OCI-LY1 (cell line): Measurements from ENCODE around the gene LETMD1.

Experiments
- H2AFZ ChIP-seq: fragments of 200-600 bp; sonication (generic), shearing (Covaris generic); 2 replicates; pipeline ENCODE4 v1.6.0; 2014; ENCODE audit warnings: antibody characterized with exemption, mild to moderate bottlenecking, low read length
- H3F3A ChIP-seq: fragments of 200-600 bp; sonication (generic), shearing (Covaris generic); 2 replicates; pipeline ENCODE4 v1.6.0; 2014; ENCODE audit warnings: mild to moderate bottlenecking, antibody characterized with exemption, low read length, moderate library complexity; ENCODE audit not compliant: insufficient read depth
- H3K27ac ChIP-seq: fragments of 200-600 bp; sonication (generic); 2 replicates; pipeline ENCODE4 v1.5.1; 2014; ENCODE audit warnings: low read length, mixed run types, mild to moderate bottlenecking, low read depth; ENCODE audit not compliant: poor library complexity, severe bottlenecking
- H3K27me3 ChIP-seq: fragments of 200-600 bp; sonication (generic); 2 replicates; pipeline ENCODE4 v1.6.0; 2014; ENCODE audit warnings: antibody characterized with exemption, mild to moderate bottlenecking, low read length, moderate library complexity; ENCODE audit not compliant: insufficient read depth
- H3K36me3 ChIP-seq: fragments of 200-600 bp; sonication (generic); 2 replicates; pipeline ENCODE4 v1.6.1; 2014; ENCODE audit warnings: mild to moderate bottlenecking, antibody characterized with exemption, low read length, moderate library complexity, mixed read lengths; ENCODE audit not compliant: insufficient read depth
- H3K4me1 ChIP-seq: fragments of 200-600 bp; sonication (generic); 2 replicates; pipeline ENCODE4 v1.5.1; 2014; ENCODE audit warnings: mild to moderate bottlenecking, low read length, moderate library complexity; ENCODE audit not compliant: insufficient read depth, severe bottlenecking
- H3K4me2 ChIP-seq: fragments of 200-600 bp; sonication (generic), shearing (Covaris generic); 2 replicates; pipeline ENCODE4 v1.6.1; 2014; ENCODE audit warnings: low read length
- H3K4me3 ChIP-seq: fragments of 200-600 bp; sonication (generic); 2 replicates; pipeline ENCODE4 v1.5.1; 2014; ENCODE audit warnings: low read length, low read depth, mild to moderate bottlenecking, mixed read lengths; ENCODE audit not compliant: poor library complexity, severe bottlenecking
- H3K79me2 ChIP-seq: fragments of 200-600 bp; shearing (Covaris generic); 2 replicates; pipeline ENCODE4 v1.6.1; 2016; ENCODE audit warnings: mixed run types, low read length, mixed read lengths; ENCODE audit not compliant: insufficient read depth
- H3K9ac ChIP-seq: fragments of 200-600 bp; sonication (generic), shearing (Covaris generic); 2 replicates; pipeline ENCODE4 v1.6.1; 2014; ENCODE audit warnings: mild to moderate bottlenecking, low read length, mixed read lengths
- H3K9me2 ChIP-seq: fragments of 200-600 bp; sonication (generic), shearing (Covaris generic); 2 replicates; pipeline ENCODE4 v1.6.1; 2014; ENCODE audit warnings: low read depth, mild to moderate bottlenecking, low read length, mixed read lengths
- H3K9me3 ChIP-seq: fragments of 200-600 bp; shearing (Covaris generic); 2 replicates; pipeline ENCODE4 v1.6.1; 2014; ENCODE audit warnings: low read length, mixed read lengths
- H4K20me1 ChIP-seq: fragments of 200-600 bp; sonication (generic), shearing (Covaris generic); 2 replicates; pipeline ENCODE4 v1.6.0; 2016; ENCODE audit warnings: mild to moderate bottlenecking, low read length; ENCODE audit not compliant: insufficient read depth
- EZH2 ChIP-seq: fragments of 200-600 bp; sonication (generic), shearing (Covaris generic); IDR thresholded peaks from 2 replicates; pipeline ENCODE4 v1.8.0; 2017; ENCODE audit warnings: borderline replicate concordance, mixed run types, mild to moderate bottlenecking, antibody characterized with exemption, low read length, moderate library complexity, mixed read lengths
- TF ChIP-seq, protein P1 (sequence below): fragments of 200-600 bp; sonication (generic), shearing (Covaris generic); IDR thresholded peaks from 2 replicates; pipeline ENCODE4 v1.5.1; 2017; ENCODE audit warnings: mild to moderate bottlenecking, antibody characterized with exemption, low read length, moderate library complexity, mixed read lengths

Gene LETMD1

DNA sequence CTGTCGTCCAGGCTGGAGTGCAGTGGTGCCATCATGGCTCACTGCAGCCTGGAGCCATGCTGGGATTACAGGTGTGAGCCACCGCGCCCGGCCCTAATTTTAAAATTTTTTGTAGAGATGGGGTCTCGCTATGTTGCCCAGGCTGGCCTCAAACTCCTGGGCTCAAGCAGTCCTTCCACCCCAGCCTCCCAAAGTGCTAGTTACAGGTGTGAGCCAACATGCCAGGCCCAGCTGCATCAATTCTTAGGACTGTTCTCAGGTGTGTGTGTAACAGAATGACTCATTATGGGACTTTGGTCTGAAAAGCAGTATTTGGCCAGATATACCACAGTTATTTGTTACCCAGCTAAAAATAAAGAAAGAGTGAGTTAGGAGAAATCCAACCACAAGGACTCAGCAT, 17.4 kb downstream of the LETMD1 start:
- H3K9ac ChIP-seq, result no peak overlapping the region
- no peaks in the 10 kb centered on the region for H3K79me2 ChIP-seq
- TF ChIP-seq, protein P1, sequence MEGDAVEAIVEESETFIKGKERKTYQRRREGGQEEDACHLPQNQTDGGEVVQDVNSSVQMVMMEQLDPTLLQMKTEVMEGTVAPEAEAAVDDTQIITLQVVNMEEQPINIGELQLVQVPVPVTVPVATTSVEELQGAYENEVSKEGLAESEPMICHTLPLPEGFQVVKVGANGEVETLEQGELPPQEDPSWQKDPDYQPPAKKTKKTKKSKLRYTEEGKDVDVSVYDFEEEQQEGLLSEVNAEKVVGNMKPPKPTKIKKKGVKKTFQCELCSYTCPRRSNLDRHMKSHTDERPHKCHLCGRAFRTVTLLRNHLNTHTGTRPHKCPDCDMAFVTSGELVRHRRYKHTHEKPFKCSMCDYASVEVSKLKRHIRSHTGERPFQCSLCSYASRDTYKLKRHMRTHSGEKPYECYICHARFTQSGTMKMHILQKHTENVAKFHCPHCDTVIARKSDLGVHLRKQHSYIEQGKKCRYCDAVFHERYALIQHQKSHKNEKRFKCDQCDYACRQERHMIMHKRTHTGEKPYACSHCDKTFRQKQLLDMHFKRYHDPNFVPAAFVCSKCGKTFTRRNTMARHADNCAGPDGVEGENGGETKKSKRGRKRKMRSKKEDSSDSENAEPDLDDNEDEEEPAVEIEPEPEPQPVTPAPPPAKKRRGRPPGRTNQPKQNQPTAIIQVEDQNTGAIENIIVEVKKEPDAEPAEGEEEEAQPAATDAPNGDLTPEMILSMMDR, result no peak
- TF ChIP-seq EZH2, result no peak
- no peak overlapping the region for H3K27ac ChIP-seq
- no peaks in the 10 kb centered on the region for H3K9me2 ChIP-seq
- H3K9me3 ChIP-seq, result no peaks in the 10 kb centered on the region
- H3F3A ChIP-seq, result no peaks in the 10 kb centered on the region
- no peaks in the 10 kb centered on the region for H3K4me1 ChIP-seq
- H3K4me2 ChIP-seq, result no peak overlapping the region
- no peak overlapping the region for H2AFZ ChIP-seq
- no peak overlapping the region for H3K4me3 ChIP-seq
- no peaks in the 10 kb centered on the region for H3K27me3 ChIP-seq
- peaks cover 32% of the 10 kb centered on the region for H3K36me3 ChIP-seq
- no peaks in the 10 kb centered on the region for H4K20me1 ChIP-seq

DNA sequence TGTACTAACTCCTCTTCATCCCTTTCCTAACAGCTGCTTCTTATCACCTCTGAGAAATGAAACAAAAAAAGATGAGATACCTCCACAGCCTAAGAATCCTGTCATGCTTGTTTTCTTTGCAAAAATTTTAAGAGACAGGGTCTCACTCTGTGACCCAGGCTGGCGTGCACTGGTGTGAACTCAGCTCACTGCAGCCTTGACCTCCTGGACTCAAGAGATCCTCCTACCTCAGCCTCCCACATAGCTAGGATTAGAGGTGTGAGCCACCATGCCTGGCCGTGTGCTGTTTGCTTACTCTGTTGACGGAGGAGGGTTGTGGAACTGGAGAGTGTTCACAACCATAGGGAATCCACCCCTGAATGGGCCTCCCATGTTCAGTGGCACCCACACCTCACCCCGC, 19.1 kb downstream of the LETMD1 start:
- Histone ChIP-seq H4K20me1 (no peaks in the 10 kb centered on the region), H3K27me3 (no peaks in the 10 kb centered on the region), H3K9me3 (no peaks in the 10 kb centered on the region), H3K4me1 (no peaks in the 10 kb centered on the region), H3K36me3 (peaks cover 21% of the 10 kb centered on the region; the same call in 1 of the 2 replicates), H3K9me2 (no peaks in the 10 kb centered on the region), H3K4me3 (no peak overlapping the region), H3K4me2 (no peak overlapping the region), H3F3A (no peaks in the 10 kb centered on the region), H3K27ac (no peak overlapping the region), H3K79me2 (no peaks in the 10 kb centered on the region), H3K9ac (no peak overlapping the region), H2AFZ (no peak overlapping the region)
- no peak for TF ChIP-seq EZH2
- TF ChIP-seq, protein P1, result no peak

DNA sequence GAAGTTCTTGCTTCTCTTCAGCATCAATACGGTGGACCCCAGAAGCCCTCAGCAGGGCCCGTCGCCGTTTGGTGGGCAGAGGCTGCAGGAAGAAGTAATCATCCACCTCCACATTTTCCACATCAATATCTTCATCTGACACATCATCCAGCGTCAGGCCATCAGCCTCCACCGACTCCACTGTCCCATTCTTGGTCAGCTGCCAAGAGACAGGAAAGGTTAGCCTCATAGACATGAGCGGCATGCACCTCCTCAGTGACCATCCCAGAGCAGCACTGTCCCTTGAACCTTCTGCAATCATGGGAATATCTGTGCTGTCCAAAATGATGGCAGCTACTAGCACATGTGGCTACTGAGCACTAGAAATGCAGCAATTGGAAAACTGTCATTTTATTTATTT, 19.6 kb downstream of the LETMD1 start:
- H3K36me3 ChIP-seq, result peaks cover 16% of the 10 kb centered on the region; the same call in 1 of the 2 replicates
- no peaks in the 10 kb centered on the region for H4K20me1 ChIP-seq
- no peaks in the 10 kb centered on the region for H3K79me2 ChIP-seq
- no peaks in the 10 kb centered on the region for H3K4me1 ChIP-seq
- H3K27ac ChIP-seq, result no peak overlapping the region
- no peak overlapping the region for H3K4me3 ChIP-seq
- H3K27me3 ChIP-seq, result no peaks in the 10 kb centered on the region
- H3K4me2 ChIP-seq, result no peak overlapping the region
- no peaks in the 10 kb centered on the region for H3F3A ChIP-seq
- no peaks in the 10 kb centered on the region for H3K9me2 ChIP-seq
- H3K9ac ChIP-seq, result no peak overlapping the region
- no peak overlapping the region for H2AFZ ChIP-seq
- H3K9me3 ChIP-seq, result no peaks in the 10 kb centered on the region
- no peak for TF ChIP-seq EZH2
- TF ChIP-seq, protein P1, result no peak
